ENCODE measurements around the gene VWA5B1.

- TF ChIP-seq, protein P1, sequence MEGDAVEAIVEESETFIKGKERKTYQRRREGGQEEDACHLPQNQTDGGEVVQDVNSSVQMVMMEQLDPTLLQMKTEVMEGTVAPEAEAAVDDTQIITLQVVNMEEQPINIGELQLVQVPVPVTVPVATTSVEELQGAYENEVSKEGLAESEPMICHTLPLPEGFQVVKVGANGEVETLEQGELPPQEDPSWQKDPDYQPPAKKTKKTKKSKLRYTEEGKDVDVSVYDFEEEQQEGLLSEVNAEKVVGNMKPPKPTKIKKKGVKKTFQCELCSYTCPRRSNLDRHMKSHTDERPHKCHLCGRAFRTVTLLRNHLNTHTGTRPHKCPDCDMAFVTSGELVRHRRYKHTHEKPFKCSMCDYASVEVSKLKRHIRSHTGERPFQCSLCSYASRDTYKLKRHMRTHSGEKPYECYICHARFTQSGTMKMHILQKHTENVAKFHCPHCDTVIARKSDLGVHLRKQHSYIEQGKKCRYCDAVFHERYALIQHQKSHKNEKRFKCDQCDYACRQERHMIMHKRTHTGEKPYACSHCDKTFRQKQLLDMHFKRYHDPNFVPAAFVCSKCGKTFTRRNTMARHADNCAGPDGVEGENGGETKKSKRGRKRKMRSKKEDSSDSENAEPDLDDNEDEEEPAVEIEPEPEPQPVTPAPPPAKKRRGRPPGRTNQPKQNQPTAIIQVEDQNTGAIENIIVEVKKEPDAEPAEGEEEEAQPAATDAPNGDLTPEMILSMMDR (IDR thresholded peaks at IDR 0.05; ENCODE audit: low read length) = no peak
- no peak for TF ChIP-seq EZH2 (optimal IDR thresholded peaks at IDR 0.05; ENCODE audit: low read depth, low read length)
Observed at GRCh38 chr1:20322081-20322824, 31.6 kb downstream of the VWA5B1 start.
